GM20000 (cell line): ENCODE data around the gene KASH5.

Source experiments
- DNase-seq: peaks from one replicate; pipeline ENCODE4 v3.0.0; 2012; ENCODE audit warnings: low spot score
- CTCF ChIP-seq: IDR thresholded peaks from 2 replicates; pipeline ENCODE4 v1.5.1; 2012; ENCODE audit warnings: mild to moderate bottlenecking, control low read depth; ENCODE audit errors: extremely low read depth, missing control alignments

Gene KASH5

GRCh38 chr19:49387936-49388372 is at the start of gene KASH5:
Gene KASH5, plus strand, starts transcription at chr19:49388249. Its CDS starts 2,635 bp downstream, at chr19:49390884.
- DNase-seq, result peak; percentile 84
- TF ChIP-seq CTCF, result no peak

GRCh38 chr19:49338691-49339300 is 49.3 kb upstream of the KASH5 start:
- no peak for TF ChIP-seq CTCF
- DNase-seq, result peak; percentile 56

GRCh38 chr19:49339301-49340068 is 48.6 kb upstream of the KASH5 start:
- peak; percentile 13 for DNase-seq
- TF ChIP-seq CTCF, result no peak

- no peak for TF ChIP-seq CTCF
- DNase-seq, result peak; percentile 95
These were observed 47.8 kb upstream of the KASH5 start for GRCh38 chr19:49340069-49340864.

- no peak for TF ChIP-seq CTCF
- DNase-seq, result no peak
These were observed 47.0 kb upstream of the KASH5 start for GRCh38 chr19:49340865-49341718.

GRCh38 chr19:49342291-49342721 is 45.7 kb upstream of the KASH5 start:
- no peak for TF ChIP-seq CTCF
- DNase-seq, result no peak
